Measurements from ENCODE around the gene NAPG. TPM values are rescaled to one million over a fixed set of nuclear protein-coding genes. Genes with fewer than 3 reads are reported as not detected.

NAPG gene
- total and polyA plus RNA-seq, 10 of the 15 experiments (the other 5 are each of a cell fraction or from before 2014, with no cell fraction given), result 20.5 to 34.8 (median 24.0) TPM

DNA sequence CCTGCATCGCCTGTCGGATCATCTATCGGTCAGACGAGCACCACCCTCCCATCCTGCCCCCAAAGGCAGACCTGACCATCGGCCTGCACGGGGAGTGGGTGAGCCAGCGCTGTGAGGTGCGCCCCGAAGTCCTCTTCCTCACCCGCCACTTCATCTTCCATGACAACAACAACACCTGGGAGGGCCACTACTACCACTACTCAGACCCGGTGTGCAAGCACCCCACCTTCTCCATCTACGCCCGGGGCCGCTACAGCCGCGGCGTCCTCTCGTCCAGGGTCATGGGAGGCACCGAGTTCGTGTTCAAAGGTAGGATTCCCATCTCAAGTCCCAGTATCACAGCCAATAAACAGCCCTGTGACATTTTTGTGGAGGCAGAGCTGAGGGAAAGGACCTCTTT lies 40.4 kb upstream of the NAPG start:
- no peaks in the 10 kb centered on the region for H3K9me3 ChIP-seq (replicated peaks; ENCODE audit: control insufficient read depth, insufficient read depth, low read length)
- no TSS peak for BruUV-seq (replicated peaks)
- no peaks in the 10 kb centered on the region for H3K79me2 ChIP-seq (ENCODE audit: control insufficient read depth, insufficient read depth, low read length)
- in situ Hi-C loops (cut with MboI) (no loop called here), intact Hi-C loops (cut with micrococcal nuclease; ENCODE audit: unreplicated experiment) (loop anchor here (10.0 kb wide), 1 partner anchor 91 kb away; no protein-coding TSS in a partner anchor)
- H3K36me3 ChIP-seq (ENCODE audit: control insufficient read depth in 2 of 2, insufficient read depth in 2 of 2, low read length in 1 of 2), result no peaks in the 10 kb centered on the region
- no peaks in the 10 kb centered on the region for H4K20me1 ChIP-seq (ENCODE audit: control insufficient read depth, insufficient read depth)
- H3K4me1 ChIP-seq (ENCODE audit: control insufficient read depth, insufficient read depth, low read length), result peaks cover 22% of the 10 kb centered on the region
- no peak overlapping the region for H3K4me3 ChIP-seq
- no peaks in the 10 kb centered on the region for H3K27me3 ChIP-seq (replicated peaks in 1 of 2; ENCODE audit: control insufficient read depth in 2 of 2, insufficient read depth in 2 of 2, low read length in 1 of 2)
- no peak overlapping the region for H3K4me2 ChIP-seq (ENCODE audit: control insufficient read depth, insufficient read depth)
- FAIRE-seq, result no peak
- H3K9ac ChIP-seq (ENCODE audit: control insufficient read depth, insufficient read depth, low read length), result no peak overlapping the region
- ChIA-PET CTCF (interaction anchor here (1.4 to 1.9 kb wide), 2 partner anchors 9 to 12 kb away, joined by 4 to 5 read pairs; no protein-coding TSS in a partner anchor), SMC1A (ENCODE audit: uncharacterized antibody, unreplicated experiment) (interaction anchor here (8.1 kb wide), 1 partner anchor 8 kb away, joined by 67 read pairs; no protein-coding TSS in a partner anchor), RAD21 (ENCODE audit: unreplicated experiment) (no interaction called here), POLR2A (no interaction called here)
- no peak overlapping the region for H2AFZ ChIP-seq (ENCODE audit: control insufficient read depth, low read depth, low read length)
- 68% methylated on average over 17 of the region's 20 CpGs for WGBS (ENCODE audit: insufficient coverage, insufficient replicate concordance, low lambda C conversion rate, missing lambda C conversion rate)
- no peak for DNase-seq (ENCODE audit: low read depth, low spot score)
- ATAC-seq, result no peak
- TF ChIP-seq SMAD5 (IDR thresholded peaks at IDR 0.05; ENCODE audit: low read depth) (no peak), RUNX3 (IDR thresholded peaks at IDR 0.05; ENCODE audit: low read length) (no peak), KDM1A (IDR thresholded peaks at IDR 0.05; ENCODE audit: borderline replicate concordance) (no peak), LARP7 (IDR thresholded peaks at IDR 0.05) (no peak), TARDBP (IDR thresholded peaks at IDR 0.05; ENCODE audit: borderline replicate concordance) (no peak), ESRRA (IDR thresholded peaks at IDR 0.05; ENCODE audit: low read length) (no peak), NFYA (IDR thresholded peaks at IDR 0.05; ENCODE audit: borderline replicate concordance, low read depth, low read length) (no peak), TCF3 (IDR thresholded peaks at IDR 0.05; ENCODE audit: borderline replicate concordance, insufficient read depth, low read depth, low read length) (no peak), ZZZ3 (IDR thresholded peaks at IDR 0.05; ENCODE audit: control insufficient read depth, insufficient read length, low read depth) (no peak), STAT3 (IDR thresholded peaks at IDR 0.05; ENCODE audit: low read depth, low read length) (no peak), SPI1 (IDR thresholded peaks at IDR 0.05; ENCODE audit: borderline replicate concordance, insufficient read depth, low read depth, low read length) (no peak)
- no peak overlapping the region for H3K27ac ChIP-seq (ENCODE audit: control insufficient read depth, insufficient read depth)

Data from GM12878 (cell line).